HG03066 (cell line): ENCODE results near the gene RANBP9.

Experiments
- ATAC-seq: cut with Tn5 transposase; IDR thresholded peaks from one replicate; pipeline ENCODE4 v1.9.1; 2021; ENCODE audit warnings: low read depth; ENCODE audit not compliant: unreplicated experiment

The RANBP9 gene

DNA sequence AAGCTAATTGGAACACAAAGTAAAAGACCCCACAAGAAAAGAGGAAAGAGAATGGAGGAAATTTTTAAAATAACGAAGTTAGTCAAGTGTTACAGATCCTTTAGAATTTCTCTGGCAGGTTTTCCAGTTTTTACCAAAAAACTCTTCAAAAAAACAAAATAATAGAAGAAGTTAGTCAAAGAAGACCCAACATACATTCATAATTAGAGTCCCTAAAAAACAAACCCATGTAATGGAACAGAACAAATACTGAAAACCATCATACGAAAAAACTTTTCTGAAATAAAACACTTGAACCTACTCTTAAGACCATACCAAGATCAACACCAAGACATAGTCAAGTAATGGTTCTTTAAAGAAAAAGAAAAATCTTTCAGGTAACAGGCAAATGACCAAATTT, 31.6 kb downstream of the RANBP9 start:
- no peak for ATAC-seq

DNA sequence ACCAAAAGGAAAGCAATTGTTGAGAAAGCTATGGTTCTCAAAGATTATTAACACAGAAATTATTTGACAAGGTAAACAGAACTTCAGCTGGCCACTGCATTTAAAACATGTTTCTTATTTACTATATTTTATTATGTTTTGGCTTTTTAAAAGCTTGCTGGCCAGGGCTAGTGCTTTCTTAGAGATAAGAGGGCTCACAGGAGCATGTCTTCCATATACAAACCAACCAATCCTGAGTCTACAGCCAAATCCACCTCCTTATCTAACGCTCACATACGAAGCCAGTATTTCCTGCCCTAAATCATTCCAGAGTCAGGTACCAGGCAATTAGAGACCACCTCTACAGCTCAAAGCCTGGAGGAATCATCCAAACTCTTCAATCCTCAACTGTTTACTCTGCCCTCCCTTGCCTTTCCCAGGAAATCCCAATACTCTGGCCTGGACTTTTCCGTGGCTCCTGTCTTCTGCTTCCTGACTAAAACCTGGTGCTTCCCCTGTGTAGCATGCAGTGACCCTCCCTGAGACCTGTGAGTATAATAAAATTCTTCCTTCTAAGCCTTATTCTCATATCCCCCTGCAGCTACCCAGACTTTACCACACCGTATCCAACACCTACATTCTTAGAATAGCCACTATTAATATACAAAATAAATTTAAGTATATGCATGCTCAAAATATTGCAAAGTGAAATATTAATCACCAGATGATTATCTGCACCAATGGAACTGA, 33.2 kb downstream of the RANBP9 start:
- no peak for ATAC-seq

DNA sequence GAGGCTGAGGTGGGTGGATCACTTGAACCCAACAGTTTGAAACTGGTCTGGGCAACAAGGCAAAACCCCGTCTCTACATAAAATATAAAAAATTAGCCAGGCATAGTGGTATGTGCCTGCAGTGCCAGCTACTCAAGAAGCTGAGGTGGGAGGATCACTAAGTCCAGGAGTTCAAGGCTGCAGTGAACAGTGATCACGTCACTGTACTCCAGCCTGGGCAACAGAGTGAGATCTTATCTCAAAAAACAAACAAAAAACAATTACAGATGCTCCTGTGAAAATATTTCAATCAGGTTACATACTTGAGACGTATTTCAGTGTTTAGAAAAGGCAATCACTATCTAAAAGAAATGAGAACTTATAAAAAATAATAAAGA, 33.8 kb downstream of the RANBP9 start:
- ATAC-seq = no peak

DNA sequence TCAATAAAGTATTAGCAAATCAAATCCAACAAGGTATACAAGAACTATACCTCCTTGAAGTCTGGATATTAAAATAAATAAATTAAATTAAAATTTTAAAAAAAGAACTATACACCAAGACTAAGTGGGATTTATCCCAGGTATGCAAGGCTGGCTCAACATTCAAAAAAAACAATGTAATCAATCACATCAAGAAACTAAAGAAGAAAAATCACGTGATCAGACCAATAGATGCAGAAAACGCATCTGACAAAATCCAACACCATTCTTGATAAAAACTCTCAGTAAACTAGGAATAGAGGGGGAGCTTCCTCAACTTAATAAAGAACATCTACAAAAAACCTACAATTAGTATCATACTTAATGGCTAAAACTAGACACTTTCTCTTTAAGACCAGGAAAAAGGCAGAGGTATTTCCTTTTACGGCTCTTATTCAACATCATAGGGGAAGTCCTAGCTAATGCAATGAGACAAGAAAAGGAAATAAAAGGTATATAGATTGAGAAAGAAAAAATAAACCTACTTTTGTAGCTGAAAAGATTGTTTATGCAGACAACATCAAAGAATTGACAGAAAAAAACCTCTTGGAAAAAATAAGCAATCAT, 35.0 kb downstream of the RANBP9 start:
- ATAC-seq = no peak

DNA sequence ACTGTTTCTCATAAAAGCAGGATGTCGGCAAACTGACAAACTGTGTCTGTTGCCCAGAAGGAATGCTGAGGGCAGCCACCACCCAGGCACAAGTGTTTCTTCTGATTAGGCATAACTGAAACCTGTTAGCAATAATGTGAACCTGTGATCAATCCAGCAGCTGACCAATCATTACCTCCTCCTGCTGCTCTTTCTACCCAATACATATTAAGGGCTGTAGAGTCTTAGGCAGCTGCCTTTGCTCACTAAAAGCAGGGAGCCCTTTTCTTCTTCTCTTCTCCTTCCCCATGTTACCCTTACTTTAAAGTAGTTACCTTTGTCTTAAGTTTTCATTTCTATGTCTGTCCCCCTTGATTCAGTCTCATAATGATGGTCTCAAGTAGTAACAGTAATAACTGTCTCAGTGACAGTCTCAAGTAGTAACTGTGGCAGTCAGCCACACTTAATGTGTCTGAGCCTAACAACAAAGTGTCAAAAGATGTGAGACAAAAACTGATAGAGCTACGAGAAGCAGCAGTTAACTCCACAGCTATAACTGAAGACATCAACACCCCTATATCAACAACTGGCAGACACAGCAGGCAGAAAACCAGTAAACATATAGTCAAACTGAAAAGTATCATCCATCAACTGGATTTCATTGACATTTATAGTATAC, 37.0 kb downstream of the RANBP9 start:
- no peak for ATAC-seq

DNA sequence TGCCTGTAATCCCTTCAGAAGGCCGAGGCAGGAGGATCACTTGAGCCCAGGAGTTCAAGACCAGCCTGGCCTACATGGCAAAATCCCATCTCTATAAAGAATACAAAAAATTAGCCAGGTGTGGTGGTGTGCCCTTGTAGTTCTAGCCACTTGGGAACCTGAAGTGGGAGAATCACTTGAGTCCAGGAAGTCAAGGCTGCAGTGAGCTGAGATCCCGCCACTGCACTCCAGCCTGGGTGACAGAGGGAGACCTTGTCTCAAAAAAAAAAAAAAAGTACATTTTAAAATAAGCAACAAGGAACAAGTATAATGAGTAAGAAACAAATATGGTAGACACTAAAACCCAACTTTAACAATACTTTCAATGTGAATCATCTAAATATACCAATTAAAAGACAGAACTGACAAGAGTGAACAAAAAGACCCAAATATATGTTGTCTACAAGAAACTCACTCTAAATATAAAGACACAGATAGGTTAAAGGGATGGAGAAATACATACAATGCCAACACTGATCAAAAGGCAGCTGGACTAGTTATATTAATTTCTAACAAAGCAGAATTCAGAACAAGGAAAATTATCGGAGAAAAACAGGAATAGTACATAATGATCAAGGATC, 37.7 kb downstream of the RANBP9 start:
- no peak for ATAC-seq

DNA sequence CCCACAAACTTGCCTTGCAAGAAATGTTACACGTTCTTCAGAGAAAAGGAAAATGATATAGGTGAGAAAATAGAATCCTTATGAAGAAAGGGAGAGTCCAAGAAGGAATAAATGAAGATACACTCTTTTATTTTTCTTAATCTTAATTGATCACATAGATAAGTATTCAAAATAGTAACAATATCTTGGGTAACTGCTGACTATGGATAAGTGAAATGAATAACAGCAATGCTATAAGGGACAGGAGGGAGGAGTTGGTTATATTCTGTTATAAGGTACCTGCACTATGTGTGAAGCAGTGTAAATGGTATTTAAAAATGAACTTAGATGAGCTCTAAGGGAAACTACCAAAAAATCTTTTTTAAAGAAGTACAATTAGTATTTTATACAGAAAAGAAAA, 38.3 kb downstream of the RANBP9 start:
- no peak for ATAC-seq

DNA sequence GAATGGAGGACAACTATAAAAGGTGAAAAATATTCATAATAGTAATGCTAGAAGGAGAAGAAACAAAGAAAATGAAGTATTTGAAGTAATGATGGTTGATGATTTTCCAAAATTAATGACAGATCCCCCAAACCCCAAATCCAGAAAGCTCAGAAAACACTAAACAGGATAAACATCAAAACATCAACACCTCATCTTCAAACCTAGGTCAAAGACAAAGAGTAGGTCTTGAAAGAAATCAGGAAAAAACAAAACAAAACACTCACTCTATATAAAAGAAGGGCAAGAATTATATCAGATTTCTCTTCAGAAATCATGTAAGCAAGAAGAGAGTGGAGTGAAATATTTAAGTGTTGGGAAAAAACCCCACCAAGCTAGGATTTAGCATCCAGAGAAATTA, 38.7 kb downstream of the RANBP9 start:
- no peak for ATAC-seq

DNA sequence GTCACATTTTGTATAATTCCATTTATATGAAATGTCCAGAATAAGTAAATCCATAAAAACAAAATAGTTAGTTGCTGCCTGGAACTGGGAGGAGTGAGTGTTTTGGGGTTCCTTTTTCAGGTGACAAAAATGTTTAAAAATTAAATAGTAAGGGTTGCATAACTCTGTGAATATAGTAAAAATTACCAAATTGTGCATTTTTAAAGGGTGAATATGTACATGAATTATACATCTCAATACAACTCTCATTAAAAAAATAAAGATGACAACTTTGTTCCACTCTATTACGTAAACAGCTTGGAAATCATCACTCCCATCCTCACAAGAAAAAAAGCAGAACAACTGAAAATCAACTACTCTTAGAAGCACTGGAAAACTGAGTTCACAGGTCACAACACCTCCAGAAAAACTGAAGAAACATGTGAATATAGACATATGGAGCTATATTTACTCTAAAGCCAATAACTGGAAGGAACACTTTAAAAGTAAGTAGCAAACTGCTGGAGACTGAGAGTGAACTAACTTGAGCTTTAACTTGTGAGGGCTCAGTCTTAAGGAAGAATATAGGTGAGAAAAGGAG, 40.0 kb downstream of the RANBP9 start:
- no peak for ATAC-seq

DNA sequence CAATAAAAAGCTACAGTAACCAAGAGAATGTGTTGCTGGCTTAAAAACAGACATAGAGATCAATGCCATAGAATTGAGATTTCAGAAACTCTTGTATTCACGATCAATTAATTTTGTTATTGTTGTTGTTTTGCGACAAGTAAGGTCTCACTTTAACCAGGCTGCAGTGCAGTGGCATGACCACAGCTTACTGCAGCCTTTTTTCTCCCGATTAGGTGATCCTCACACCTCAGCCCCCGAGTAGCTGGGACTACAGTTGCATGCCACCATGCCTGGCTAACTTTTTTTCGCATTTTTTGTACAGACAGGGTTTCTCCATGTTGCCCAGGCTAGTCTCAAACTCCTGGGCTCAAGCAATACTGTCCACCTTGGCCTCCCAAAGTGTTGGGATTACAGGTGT, 42.2 kb downstream of the RANBP9 start:
- no peak for ATAC-seq

DNA sequence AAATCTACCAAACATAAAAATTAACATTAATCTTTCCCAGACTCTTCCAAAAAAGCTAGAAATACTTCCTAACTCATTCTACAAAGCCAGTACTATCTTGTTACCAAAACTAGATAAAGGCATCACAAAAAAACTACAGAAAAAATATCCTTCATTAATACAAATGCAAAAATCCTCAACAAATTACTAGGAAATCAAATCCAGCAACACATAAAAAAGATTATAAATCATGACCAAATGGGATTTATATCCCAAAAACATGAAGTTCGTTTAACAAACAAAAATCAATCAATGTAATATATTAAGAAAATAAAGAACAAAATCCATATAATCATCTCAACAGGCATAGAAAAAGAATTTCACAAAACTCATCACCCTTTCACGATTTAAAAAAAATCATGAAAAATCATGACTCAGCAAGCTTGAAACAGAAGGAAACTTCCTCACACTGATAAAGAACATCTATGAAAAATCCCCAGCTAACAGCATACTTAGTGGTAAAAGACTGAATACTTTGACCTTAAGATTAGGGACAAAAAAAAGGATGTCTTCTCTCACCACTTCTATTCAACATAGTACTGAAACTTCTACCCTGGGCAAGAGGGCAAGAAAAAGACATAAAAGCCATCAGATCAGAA, 43.2 kb downstream of the RANBP9 start:
- no peak for ATAC-seq

DNA sequence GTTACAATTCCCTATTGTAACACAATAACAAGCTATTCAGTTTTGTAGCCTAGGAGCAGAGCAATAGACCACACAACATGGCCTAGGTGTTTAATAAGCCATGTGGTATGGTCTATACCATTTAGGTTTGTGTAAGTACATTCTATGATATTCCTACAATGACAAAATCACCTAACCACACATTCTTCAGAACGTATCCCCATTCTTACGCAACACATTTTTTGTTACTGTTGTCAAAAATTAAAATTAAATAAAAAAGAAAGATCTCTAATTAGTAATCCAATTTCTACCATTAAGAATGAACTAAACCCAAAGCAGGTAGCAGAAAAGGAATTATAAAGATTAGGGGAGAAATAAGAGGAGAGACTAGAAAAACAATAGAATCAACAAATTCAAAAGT, 44.0 kb downstream of the RANBP9 start:
- ATAC-seq = no peak

DNA sequence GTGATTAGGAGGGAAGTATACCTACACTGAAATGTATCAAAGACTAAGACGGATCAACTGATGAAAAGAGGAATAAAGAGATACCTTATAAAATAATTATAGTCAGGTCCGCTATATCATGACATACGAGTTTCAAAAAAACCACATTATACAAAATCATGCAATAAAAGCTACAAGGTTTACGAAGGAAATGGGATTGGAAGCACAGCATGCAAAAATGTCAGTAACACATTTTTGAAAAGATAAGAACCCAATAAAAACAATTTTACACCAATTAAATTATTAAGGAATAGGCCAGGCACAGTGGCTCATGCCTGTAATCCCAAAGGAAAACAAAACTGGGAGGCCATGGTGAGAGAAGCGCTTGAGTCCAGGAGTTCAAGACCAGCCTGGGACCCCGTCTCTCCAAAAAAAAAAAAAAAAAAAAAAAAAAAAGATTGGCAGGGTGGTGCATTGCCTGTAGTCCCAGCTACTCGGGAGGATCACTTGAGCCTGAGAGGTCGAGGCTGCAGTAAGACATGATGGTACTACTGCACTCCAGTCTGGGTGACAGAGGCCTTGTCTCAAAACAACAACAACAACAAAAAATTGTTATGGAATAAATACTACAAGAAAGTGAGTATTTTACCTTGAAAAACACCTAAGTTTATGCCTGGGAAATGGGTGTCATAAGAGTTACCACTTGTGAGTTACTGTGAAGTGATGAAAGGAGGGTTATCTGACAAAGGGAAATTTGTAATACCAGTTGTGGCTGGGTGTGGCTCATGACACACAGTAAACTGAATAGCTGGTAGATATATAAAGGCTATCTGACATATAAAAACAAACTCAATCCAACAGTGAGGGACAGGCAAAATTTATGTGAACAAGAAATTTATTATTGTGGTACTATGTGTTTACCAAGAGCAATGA, 45.2 kb downstream of the RANBP9 start:
- no peak for ATAC-seq

DNA sequence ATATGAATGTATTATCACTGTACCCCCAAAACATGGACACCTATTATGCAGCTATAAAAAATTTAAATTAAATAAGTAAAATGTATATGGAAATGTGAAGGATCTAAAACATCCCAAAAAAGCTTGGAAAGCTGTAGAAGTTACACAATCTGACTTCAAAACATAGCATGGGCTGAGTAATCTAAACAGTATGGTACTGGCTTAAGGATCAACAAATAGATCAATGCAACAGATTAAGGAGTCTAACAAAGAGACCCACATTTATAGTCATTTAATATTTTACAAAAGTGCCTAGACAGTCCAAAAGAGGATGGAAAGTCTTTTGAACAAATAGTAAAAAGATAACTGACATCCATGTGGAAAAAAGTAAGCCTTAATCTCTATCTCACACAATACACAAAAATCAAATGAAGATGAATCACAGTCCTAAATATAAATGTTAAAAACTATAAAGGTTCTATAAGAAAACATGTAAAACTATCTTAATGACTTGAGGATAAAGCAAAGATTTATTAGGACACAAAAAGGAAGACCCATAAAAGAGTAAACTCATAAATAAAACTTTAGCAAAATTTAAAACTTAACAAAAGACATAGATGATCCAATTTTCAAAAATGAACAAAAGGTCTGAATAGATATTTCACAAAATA, 46.8 kb downstream of the RANBP9 start:
- no peak for ATAC-seq

DNA sequence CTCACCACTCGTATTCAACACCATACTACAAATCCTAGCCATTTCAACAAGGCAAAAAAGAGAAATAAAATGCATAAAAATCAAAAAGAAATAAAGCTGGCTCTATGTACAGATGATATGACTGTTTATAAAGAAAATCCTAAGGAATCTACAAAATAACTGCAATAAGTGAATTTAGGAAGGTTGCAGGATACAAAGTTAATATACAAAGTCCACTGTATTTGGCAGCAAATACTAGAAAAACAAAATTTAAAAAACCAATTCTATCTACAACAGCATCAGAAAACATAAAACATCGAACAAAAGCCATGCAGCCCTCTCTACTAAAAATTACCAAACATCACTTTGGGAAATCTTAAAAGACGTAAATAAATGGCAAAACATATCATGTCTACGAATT, 47.6 kb downstream of the RANBP9 start:
- no peak for ATAC-seq

DNA sequence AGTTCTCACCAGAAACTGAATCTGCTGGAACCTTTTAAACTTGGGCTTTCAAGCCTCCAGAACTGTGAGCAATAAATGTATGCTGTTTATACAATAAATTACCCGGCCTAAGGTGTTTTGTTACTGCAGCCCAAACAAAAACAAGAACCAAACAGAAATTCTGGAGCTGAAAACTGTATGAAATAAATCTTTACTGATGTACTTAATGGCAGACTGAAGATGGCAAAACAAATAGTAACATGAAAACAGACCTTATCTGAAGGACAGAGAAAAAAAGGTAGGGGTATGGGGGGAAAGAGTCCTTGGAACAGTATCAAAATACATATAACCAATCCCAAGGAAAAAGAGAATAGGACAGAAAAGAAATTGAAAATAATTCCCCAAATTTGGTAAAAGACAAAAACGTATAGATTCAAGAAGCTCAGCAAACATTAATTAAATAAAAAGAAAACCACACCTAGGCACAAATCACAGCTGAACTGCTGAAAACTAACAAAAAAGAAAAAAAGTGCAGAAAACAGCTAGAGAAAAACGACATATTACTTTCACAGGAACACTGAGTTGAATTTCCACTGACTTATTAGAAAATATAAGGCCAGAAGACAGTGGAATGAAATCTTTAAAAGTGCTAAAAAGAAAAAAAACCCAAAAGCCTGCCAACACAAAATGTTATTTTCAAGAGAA, 48.8 kb downstream of the RANBP9 start:
- ATAC-seq = no peak

DNA sequence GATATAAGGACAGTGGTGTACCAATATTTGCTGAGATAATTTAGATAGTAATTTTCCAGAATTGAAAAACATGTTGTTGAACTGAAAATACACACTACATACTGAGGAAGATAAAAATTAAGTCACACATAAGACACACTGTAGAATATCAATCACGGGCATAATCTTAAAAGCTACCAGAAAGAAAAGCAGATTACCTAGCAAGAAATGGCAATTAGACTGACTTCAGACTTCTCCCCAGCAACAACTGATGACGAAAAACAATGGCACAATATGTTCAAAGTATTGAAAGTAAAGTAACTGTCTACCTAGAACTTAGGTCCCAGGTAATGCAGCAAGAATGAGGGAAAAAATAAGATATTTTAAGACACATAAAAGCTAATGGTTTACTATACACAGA, 50.0 kb downstream of the RANBP9 start:
- no peak for ATAC-seq

DNA sequence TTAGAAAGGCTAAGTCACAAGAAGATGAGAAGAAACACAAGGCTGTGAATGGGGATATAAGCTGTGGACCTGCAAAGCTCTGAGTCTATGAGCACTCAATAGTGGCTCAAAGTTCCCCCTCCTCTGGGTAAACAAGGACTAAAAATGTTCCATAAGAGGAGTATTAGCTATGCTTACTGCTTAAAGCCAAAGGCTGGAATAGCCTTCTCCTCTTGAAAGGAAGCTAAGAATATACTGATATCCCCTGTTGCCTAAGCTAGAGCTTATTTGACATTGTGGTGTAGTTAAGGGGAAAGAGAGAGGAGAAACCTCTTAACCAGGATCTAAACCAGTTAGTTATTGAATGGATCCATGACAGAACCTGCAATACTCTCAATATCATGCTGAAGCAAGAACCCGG, 50.7 kb downstream of the RANBP9 start:
- no peak for ATAC-seq

DNA sequence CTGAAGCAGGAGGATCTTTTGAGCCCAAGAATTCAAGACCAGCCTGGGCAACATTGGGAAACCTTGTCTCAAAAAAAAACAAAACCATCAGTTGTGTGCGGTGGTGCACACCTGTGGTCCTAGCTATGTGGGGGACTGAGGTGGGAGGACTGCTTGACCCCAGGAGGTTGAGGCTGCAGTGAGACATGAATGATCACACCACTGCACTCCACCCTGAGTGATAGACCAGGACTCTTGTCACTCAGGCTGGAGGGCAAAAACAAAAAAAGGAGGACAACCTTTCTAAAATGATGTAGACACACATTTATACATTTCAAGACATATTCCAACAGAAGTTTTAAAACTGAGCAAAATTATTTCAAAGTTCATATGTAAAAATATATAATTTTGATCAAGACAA, 51.4 kb downstream of the RANBP9 start:
- no peak for ATAC-seq
